Brain microvascular endothelial cell (primary cell): ENCODE results near the gene ANGPTL4.
A peak's percentile ranks its signal among the peaks of the same experiment; 100 is the strongest.
"Not testable (repeated sequence)": the region's sequence is repeated elsewhere in the genome, so short reads cannot be mapped to it uniquely, and the experiment has no call there.

Experiments used
- DNase-seq: peaks from one replicate; pipeline ENCODE4 v3.0.0-alpha.2; 2020
- H3K27ac ChIP-seq: fragments of 250-450 bp; sonication (Bioruptor Pico); 2 replicates; pipeline ENCODE4 v1.5.1; 2020; ENCODE audit warnings: mild to moderate bottlenecking, moderate library complexity
- H3K27me3 ChIP-seq: fragments of 250-450 bp; sonication (Bioruptor Pico); replicated peaks from 2 replicates; pipeline ENCODE4 v1.5.1; 2020; ENCODE audit warnings: mild to moderate bottlenecking
- H3K36me3 ChIP-seq: fragments of 250-450 bp; sonication (Bioruptor Pico); replicated peaks from 2 replicates; pipeline ENCODE4 v1.5.1; 2020; ENCODE audit warnings: mild to moderate bottlenecking
- H3K4me3 ChIP-seq: 2 replicates; pipeline ENCODE4 v1.5.1; 2011; ENCODE audit warnings: low read depth, mild to moderate bottlenecking, control low read depth, low read length, moderate library complexity
- in situ Hi-C: cut with HindIII; loops from 2 replicates; pipeline ENCODE4 v1.10.0; 2017; ENCODE audit warnings: low sequenced_read_pairs, low pct_ligation_motif_present
- TF ChIP-seq, protein P1 (sequence below): IDR thresholded peaks from 2 replicates; pipeline ENCODE4 v1.5.1; 2011; ENCODE audit warnings: low read depth, mild to moderate bottlenecking, moderate library complexity, low read length, control low read depth, inconsistent platforms; ENCODE audit errors: missing control alignments

The ANGPTL4 gene

DNA sequence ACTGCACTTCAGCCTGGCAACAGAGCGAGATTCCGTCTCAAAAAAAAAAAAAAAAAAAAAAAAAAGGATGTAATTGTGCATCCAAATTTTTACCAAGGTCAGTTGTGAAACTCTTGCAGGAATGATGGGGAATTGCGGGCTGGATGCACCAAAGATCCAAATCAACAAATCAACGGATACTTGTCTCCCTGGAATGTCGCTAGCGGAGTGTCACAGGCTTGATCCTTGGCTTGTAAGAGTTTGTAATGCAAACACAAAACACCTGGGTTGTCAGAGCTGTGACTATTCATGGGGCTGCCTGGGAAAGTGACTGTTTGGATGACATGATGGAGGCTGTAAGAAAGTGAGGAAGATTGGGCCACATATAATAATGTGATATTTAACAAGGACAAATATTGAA, 25.1 kb upstream of the ANGPTL4 start:
- in situ Hi-C loops, result no loop called here

GRCh38 chr19:8340341-8341096, 23.4 kb upstream of the ANGPTL4 start:
- Histone ChIP-seq H3K4me3 (no peak overlapping the region), H3K27ac (no peak overlapping the region), H3K36me3 (no peaks in the 10 kb centered on the region), H3K27me3 (no peaks in the 10 kb centered on the region)
- in situ Hi-C loops, result no loop called here
- TF ChIP-seq, protein P1, sequence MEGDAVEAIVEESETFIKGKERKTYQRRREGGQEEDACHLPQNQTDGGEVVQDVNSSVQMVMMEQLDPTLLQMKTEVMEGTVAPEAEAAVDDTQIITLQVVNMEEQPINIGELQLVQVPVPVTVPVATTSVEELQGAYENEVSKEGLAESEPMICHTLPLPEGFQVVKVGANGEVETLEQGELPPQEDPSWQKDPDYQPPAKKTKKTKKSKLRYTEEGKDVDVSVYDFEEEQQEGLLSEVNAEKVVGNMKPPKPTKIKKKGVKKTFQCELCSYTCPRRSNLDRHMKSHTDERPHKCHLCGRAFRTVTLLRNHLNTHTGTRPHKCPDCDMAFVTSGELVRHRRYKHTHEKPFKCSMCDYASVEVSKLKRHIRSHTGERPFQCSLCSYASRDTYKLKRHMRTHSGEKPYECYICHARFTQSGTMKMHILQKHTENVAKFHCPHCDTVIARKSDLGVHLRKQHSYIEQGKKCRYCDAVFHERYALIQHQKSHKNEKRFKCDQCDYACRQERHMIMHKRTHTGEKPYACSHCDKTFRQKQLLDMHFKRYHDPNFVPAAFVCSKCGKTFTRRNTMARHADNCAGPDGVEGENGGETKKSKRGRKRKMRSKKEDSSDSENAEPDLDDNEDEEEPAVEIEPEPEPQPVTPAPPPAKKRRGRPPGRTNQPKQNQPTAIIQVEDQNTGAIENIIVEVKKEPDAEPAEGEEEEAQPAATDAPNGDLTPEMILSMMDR, result peak; percentile 44
- DNase-seq, result no peak

More for the DNA sequence above, 25.1 kb upstream of the ANGPTL4 start:
- Histone ChIP-seq H3K27me3 (peaks cover 8% of the 10 kb centered on the region), H3K27ac (no peak overlapping the region), H3K4me3 (no peak overlapping the region), H3K36me3 (no peaks in the 10 kb centered on the region)
- no peak for DNase-seq
- TF ChIP-seq, protein P1, result no peak

- H3K27ac ChIP-seq, H3K4me3 ChIP-seq, H3K36me3 ChIP-seq, H3K27me3 ChIP-seq, in situ Hi-C loops, DNase-seq: not testable (repeated sequence)
Observed at GRCh38 chr19:8341504-8341903, 22.5 kb upstream of the ANGPTL4 start.

- no peak for DNase-seq
- H3K27me3 ChIP-seq, result no peaks in the 10 kb centered on the region
- TF ChIP-seq, protein P1, result no peak
- H3K36me3 ChIP-seq, result no peaks in the 10 kb centered on the region
- no peak overlapping the region for H3K27ac ChIP-seq
- peak overlapping the region; percentile 3 for H3K4me3 ChIP-seq
- in situ Hi-C loops, result no loop called here
Observed at GRCh38 chr19:8342316-8342683, 21.7 kb upstream of the ANGPTL4 start.

- TF ChIP-seq, protein P1, result no peak
- in situ Hi-C loops, result no loop called here
- Histone ChIP-seq H3K27me3 (no peaks in the 10 kb centered on the region), H3K27ac (no peak within 1 kb of the TSS), H3K4me3 (peak within 1 kb of the TSS; percentile 55), H3K36me3 (no peaks in the 10 kb centered on the region)
- DNase-seq, result peak; percentile 96
Observed at GRCh38 chr19:8342684-8343482, 21.1 kb upstream of the ANGPTL4 start, which contains the start of gene KANK3. Gene KANK3, minus strand, starts transcription at chr19:8343262. Its CDS starts 5,434 bp downstream, at chr19:8337828.

GRCh38 chr19:8343483-8343844, 20.5 kb upstream of the ANGPTL4 start:
- Histone ChIP-seq H3K4me3 (peak overlapping the region; percentile 34), H3K27me3 (no peaks in the 10 kb centered on the region)
- in situ Hi-C loops, result no loop called here

DNA sequence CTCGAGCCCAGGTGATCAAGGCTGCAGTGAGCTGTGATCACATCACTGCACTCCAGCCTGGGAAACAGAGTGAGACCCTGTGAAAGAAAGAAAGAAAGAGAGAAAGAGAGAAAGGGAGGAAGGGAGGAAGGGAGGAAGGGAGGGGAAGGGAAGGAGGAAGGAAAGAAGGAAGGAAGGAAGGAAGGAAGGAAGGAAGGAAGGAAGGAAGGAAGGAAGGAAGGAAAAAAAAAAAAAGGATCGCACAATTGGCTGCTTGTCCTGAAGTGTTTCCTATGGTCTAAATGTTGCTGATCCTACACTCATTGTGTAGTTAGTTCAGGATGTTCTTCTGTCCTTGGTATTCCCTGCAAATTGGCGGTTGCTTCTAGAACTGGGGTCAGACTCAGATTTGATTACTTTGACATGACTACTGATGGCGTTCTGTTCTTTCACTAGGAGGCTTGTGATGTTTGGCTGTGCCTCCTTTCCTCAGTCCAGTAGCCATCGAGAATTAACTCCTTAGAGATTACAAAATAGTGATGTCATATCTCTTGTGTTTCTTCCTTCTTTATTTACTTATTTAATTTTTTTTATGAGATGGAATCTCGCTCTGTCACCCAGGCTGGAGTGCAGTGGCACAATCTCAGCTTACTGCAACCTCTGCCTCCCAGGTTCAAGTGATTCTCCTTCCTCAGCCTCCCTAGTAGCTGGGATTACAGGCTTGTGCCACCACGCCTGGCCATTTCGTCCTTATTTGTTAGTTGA, 14.2 kb upstream of the ANGPTL4 start:
- H3K27ac ChIP-seq, H3K36me3 ChIP-seq, H3K27me3 ChIP-seq, H3K4me3 ChIP-seq, DNase-seq, in situ Hi-C loops: not testable (repeated sequence)

More at GRCh38 chr19:8343483-8343844, 20.5 kb upstream of the ANGPTL4 start:
- no peak for DNase-seq
- H3K27ac ChIP-seq, result no peak overlapping the region
- TF ChIP-seq, protein P1, result no peak
- no peaks in the 10 kb centered on the region for H3K36me3 ChIP-seq
